ENCODE measurements around the gene IL17F.
A peak's percentile ranks its signal among the peaks of the same experiment; 100 is the strongest.

Gene IL17F

DNA sequence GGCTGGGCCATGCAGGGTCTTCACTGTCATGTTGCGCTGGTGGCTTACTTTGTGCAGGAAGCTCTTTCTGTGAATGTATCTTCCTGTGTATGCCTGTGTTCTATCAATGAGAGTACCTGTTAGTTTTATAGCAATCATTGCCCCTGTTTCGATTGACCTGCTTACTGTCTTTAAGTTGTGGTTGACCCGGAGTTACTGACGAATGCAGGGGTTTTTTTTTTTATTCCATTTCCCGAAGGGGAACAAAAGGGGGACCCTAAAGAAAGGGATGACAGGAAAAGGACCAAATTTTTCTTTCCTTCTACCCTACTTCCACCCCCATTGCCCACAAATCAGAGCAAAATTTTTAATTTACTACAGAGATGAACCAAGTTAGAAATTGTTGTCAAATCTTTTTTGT, at the start of gene IL17F:
TSS of gene IL17F (minus strand) at position 101 of the 400 bp plus-strand sequence. CDS start at position 30, 71 bp downstream.
- Histone ChIP-seq H3K4me3 (ENCODE audit: low read length) (no peak within 1 kb of the TSS), H3K9me2 (replicated peaks; ENCODE audit: insufficient read depth, low read length) (no peaks in the 10 kb centered on the region), H3K4me1 (ENCODE audit: low read length) (no peaks in the 10 kb centered on the region), H2AFZ (ENCODE audit: low read length) (no peak within 1 kb of the TSS), H3K36me3 (replicated peaks; ENCODE audit: insufficient read depth, low read length) (no peaks in the 10 kb centered on the region), H3K79me2 (ENCODE audit: low read length) (no peaks in the 10 kb centered on the region), H3F3A (ENCODE audit: insufficient read depth, low read length) (no peaks in the 10 kb centered on the region), H3K27ac (ENCODE audit: low read length) (no peak within 1 kb of the TSS), H3K9me3 (replicated peaks; ENCODE audit: insufficient read depth, low read length) (no peaks in the 10 kb centered on the region), H4K20me1 (ENCODE audit: insufficient read depth, low read length) (no peaks in the 10 kb centered on the region), H3K9ac (ENCODE audit: low read length) (no peak within 1 kb of the TSS), H3K4me2 (ENCODE audit: low read depth, low read length) (no peak within 1 kb of the TSS), H3K27me3 (replicated peaks; ENCODE audit: insufficient read depth, low read length) (no peaks in the 10 kb centered on the region)
- DNase-seq, result no peak
- TF ChIP-seq EZH2phosphoT487 (IDR thresholded peaks at IDR 0.05; ENCODE audit: low read length) (no peak), CTCF (IDR thresholded peaks at IDR 0.05; ENCODE audit: low read length) (no peak), EZH2 (optimal IDR thresholded peaks at IDR 0.05; ENCODE audit: low read depth, low read length) (no peak)

GRCh38 chr6:52293067-52293466, 48.8 kb upstream of the IL17F start:
- no peak overlapping the region for H2AFZ ChIP-seq (ENCODE audit: low read length)

GRCh38 chr6:52288841-52289240, 44.5 kb upstream of the IL17F start:
- Histone ChIP-seq H2AFZ (ENCODE audit: low read length) (no peak overlapping the region), H3K27ac (ENCODE audit: low read length) (no peak overlapping the region), H3K79me2 (ENCODE audit: low read length) (peaks cover 7% of the 10 kb centered on the region), H3K36me3 (replicated peaks; ENCODE audit: insufficient read depth, low read length) (no peaks in the 10 kb centered on the region), H3K4me3 (ENCODE audit: low read length) (no peak overlapping the region), H3K9ac (ENCODE audit: low read length) (no peak overlapping the region), H3K4me2 (ENCODE audit: low read depth, low read length) (no peak overlapping the region), H3K27me3 (replicated peaks; ENCODE audit: insufficient read depth, low read length) (no peaks in the 10 kb centered on the region), H3K9me3 (replicated peaks; ENCODE audit: insufficient read depth, low read length) (no peaks in the 10 kb centered on the region), H4K20me1 (ENCODE audit: insufficient read depth, low read length) (no peaks in the 10 kb centered on the region), H3F3A (ENCODE audit: insufficient read depth, low read length) (peaks cover 14% of the 10 kb centered on the region), H3K9me2 (replicated peaks; ENCODE audit: insufficient read depth, low read length) (no peaks in the 10 kb centered on the region), H3K4me1 (ENCODE audit: low read length) (peaks cover 24% of the 10 kb centered on the region)
- no peak for DNase-seq
- TF ChIP-seq EZH2 (optimal IDR thresholded peaks at IDR 0.05; ENCODE audit: low read depth, low read length) (no peak), CTCF (IDR thresholded peaks at IDR 0.05; ENCODE audit: low read length) (no peak), EZH2phosphoT487 (IDR thresholded peaks at IDR 0.05; ENCODE audit: low read length) (no peak)

More at GRCh38 chr6:52293067-52293466, 48.8 kb upstream of the IL17F start:
- peaks cover 19% of the 10 kb centered on the region for H3F3A ChIP-seq (ENCODE audit: insufficient read depth, low read length)
- no peaks in the 10 kb centered on the region for H3K79me2 ChIP-seq (ENCODE audit: low read length)
- H3K36me3 ChIP-seq (replicated peaks; ENCODE audit: insufficient read depth, low read length), result no peaks in the 10 kb centered on the region
- DNase-seq, result no peak
- no peaks in the 10 kb centered on the region for H4K20me1 ChIP-seq (ENCODE audit: insufficient read depth, low read length)
- H3K4me2 ChIP-seq (ENCODE audit: low read depth, low read length), result peak overlapping the region; percentile 16
- peaks cover 41% of the 10 kb centered on the region for H3K4me1 ChIP-seq (ENCODE audit: low read length)
- no peak overlapping the region for H3K4me3 ChIP-seq (ENCODE audit: low read length)
- H3K9me3 ChIP-seq (replicated peaks; ENCODE audit: insufficient read depth, low read length), result no peaks in the 10 kb centered on the region
- H3K27me3 ChIP-seq (replicated peaks; ENCODE audit: insufficient read depth, low read length), result no peaks in the 10 kb centered on the region
- TF ChIP-seq CTCF (IDR thresholded peaks at IDR 0.05; ENCODE audit: low read length) (no peak), EZH2 (optimal IDR thresholded peaks at IDR 0.05; ENCODE audit: low read depth, low read length) (no peak), EZH2phosphoT487 (IDR thresholded peaks at IDR 0.05; ENCODE audit: low read length) (no peak)
- peak overlapping the region; percentile 5; the same call in 1 of the 2 replicates for H3K9ac ChIP-seq (ENCODE audit: low read length)
- no peak overlapping the region; the same call in 1 of the 2 replicates for H3K27ac ChIP-seq (ENCODE audit: low read length)
- no peaks in the 10 kb centered on the region for H3K9me2 ChIP-seq (replicated peaks; ENCODE audit: insufficient read depth, low read length)

Measured in MM.1S (cell line).